Spleen (tissue), 11 donors: ENCODE data around the gene HCFC1. TPM values are rescaled to one million over a fixed set of nuclear protein-coding genes. Genes with fewer than 3 reads are reported as not detected.

Experiments used
- DNase-seq: peaks from one replicate; pipeline ENCODE4 v3.0.0-alpha.2; 2020
- H3K27ac ChIP-seq, 8 donors: fragments of 200-600 bp; sonication (generic) in 7 of 8; 1 replicate in 4 of 8; 2 replicates in 4 of 8; pipeline versions ENCODE4 v1.5.0 to v1.8.0; 2016 to 2021; ENCODE audit warnings: inconsistent platforms in 4 of 8, mild to moderate bottlenecking in 4 of 8, moderate library complexity in 1 of 8
- H3K27me3 ChIP-seq, 7 donors: fragments of 200-600 bp; sonication (generic) in 6 of 7; replicated peaks in 1 of 7; 1 replicate in 4 of 7; 2 replicates in 3 of 7; pipeline versions ENCODE4 v1.5.0 to v1.8.0; 2016 to 2021; ENCODE audit warnings: inconsistent platforms in 3 of 7, mild to moderate bottlenecking in 1 of 7
- H3K36me3 ChIP-seq, 6 donors: fragments of 200-600 bp; sonication (generic) in 5 of 6; 1 replicate in 4 of 6; 2 replicates in 2 of 6; pipeline versions ENCODE4 v1.5.0 to v1.8.0; 2016 to 2021; ENCODE audit warnings: inconsistent platforms in 2 of 6
- H3K4me1 ChIP-seq, 6 donors: fragments of 200-600 bp; sonication (generic) in 5 of 6; 1 replicate in 3 of 6; 2 replicates in 3 of 6; pipeline versions ENCODE4 v1.5.0 to v1.8.0; 2016 to 2021; ENCODE audit warnings: inconsistent platforms in 3 of 6
- H3K4me3 ChIP-seq, 8 donors: fragments of 200-600 bp; sonication (generic) in 7 of 8; 1 replicate in 4 of 8; 2 replicates in 4 of 8; pipeline versions ENCODE4 v1.5.0 to v1.8.0; 2016 to 2021; ENCODE audit warnings: inconsistent platforms in 4 of 8, mild to moderate bottlenecking in 4 of 8, moderate library complexity in 2 of 8
- H3K9me3 ChIP-seq, 8 donors: fragments of 200-600 bp; sonication (generic) in 7 of 8; 1 replicate in 4 of 8; 2 replicates in 4 of 8; pipeline versions ENCODE4 v1.5.0 to v1.8.0; 2016 to 2021; ENCODE audit warnings: inconsistent platforms in 4 of 8
- POLR2A ChIP-seq, 3 donors: fragments of 450-650 bp; IDR thresholded peaks; one replicate each; pipeline ENCODE4 v1.5.1; 2017; ENCODE audit warnings: antibody characterized with exemption in 3 of 3, mild to moderate bottlenecking in 1 of 3
- POLR2AphosphoS5 ChIP-seq, 3 donors: sonication (generic); formaldehyde crosslinking; IDR thresholded peaks; one replicate each; pipeline ENCODE4 v1.5.1; 2017; ENCODE audit warnings: antibody characterized with exemption in 3 of 3
- WGBS, 5 donors: extraction: QIAGEN DNeasy Blood & Tissue Kit in 3 of 5; methylation state at CpG; one replicate each; pipeline versions ENCODE4 v1.1.5 to v1.1.7; 2013 to 2018; 5-methylcytosine and 5-hydroxymethylcytosine counted together
- intact Hi-C: fragments of 100-400 bp; cut with DNase I; formaldehyde crosslinking; loops from one replicate; pipeline ENCODE4 v1.15.0; 2023; ENCODE audit warnings: low total_unique reads
- microRNA-seq, 3 donors: library from miRNA; unstranded; fragments of <30 nt; microRNA quantifications; one replicate each; pipeline versions ENCODE4 to v1.1.0, GENCODE V29; 2019 to 2020
- polyA plus RNA-seq, 3 donors: library from polyadenylated mRNA; stranded (reverse); fragments of 200-250 nt; gene quantifications; one replicate each; pipeline ENCODE4 v1.2.1, GENCODE V29; 2013
- small RNA-seq, 4 donors: library from RNA; depleted of rRNA; stranded (forward); fragments of <200 nt; gene quantifications; one replicate each; pipeline ENCODE3, GENCODE V24; 2016
- total RNA-seq, 7 donors: library from RNA; depleted of rRNA in 3 of 7; stranded (reverse); fragments of >200 nt in 3 of 7; fragmentation: NEBNext Ultra II Directional in 4 of 7; extraction: Animal tissue kit (Norgen Biotek cat#: 25700) in 4 of 7; gene quantifications; one replicate each; pipeline versions ENCODE4 v1.1.0 to v1.2.1, GENCODE V29; 2016 to 2021
- TF ChIP-seq, protein P1 (sequence below), 11 experiments: fragments of 200-600 bp in 7 of 11; fragments of 450-650 bp in 4 of 11; sonication (generic) in 4 of 11; IDR thresholded peaks in 8 of 11; conservative IDR thresholded peaks in 3 of 11; 1 replicate in 7 of 11; 2 replicates in 4 of 11; pipeline versions ENCODE4 v1.4.0 to v1.8.0; 2016 to 2021; ENCODE audit warnings: antibody characterized with exemption in 11 of 11, inconsistent platforms in 4 of 11, mild to moderate bottlenecking in 1 of 11
- donor health status: healthy with polysubstance abuse.
- donor health status: DM: no; HTN: no; CAD: no; lungs with moderate emphysema.
- donor health status: DM: no; HTN: no; CAD: no.
- donor health status: Bipolar disorder and iron deficiency.
- donor health status: healthy.
- donor health status: DM: no; HTN: no; CAD: no.
- donor health status: DM: yes; HTN: yes; CAD: no.

The HCFC1 gene
- total and polyA plus RNA-seq, 10 donors, result 9.5 to 86.5 (median 60.8) TPM

DNA sequence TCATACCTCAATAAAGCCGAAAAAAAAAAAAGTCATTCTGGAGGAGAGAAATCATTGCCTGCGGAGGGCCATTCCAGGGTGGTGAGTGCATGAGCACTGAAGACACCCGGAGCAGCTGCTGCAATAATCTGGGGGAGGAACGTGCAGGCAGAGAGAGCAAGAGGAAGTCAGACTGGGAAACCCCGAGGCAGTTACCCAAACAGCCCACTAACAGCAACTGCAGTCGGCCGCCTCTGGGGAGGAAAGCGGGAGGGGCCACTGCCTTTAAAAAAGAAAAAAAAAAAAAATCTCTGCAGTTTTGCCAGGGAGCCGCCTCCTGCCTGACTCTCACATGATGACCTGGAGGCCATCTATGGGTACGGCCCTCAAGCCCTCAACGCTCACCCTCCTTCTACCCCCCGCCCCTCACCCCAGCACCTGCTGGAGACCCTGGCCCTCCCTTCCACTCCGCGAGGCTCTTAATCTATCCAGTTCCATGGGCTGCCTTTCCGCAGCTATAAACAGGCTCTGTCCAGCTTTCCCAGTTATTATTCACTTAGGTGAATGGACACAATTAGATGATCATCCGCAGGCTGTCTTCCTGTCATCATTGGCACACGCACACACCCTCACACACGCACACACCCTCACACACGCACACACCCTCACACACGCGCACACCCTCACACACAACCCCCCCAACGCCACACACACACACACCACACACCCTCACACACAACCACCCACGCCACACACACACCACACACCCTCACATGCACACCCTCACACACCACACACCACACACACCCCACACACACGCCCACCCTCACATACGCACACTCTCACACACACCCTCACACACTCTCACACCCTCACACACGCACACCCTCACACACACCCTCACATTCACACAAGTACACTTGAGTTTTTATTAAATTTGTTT is 70.5 kb downstream of the HCFC1 start:
- 21 to 54% (median 30%) methylated on average over 17 to 26 of the region's 26 CpGs for WGBS, 5 donors
- peak; percentile 87 for DNase-seq
- Histone ChIP-seq H3K36me3 (no peaks in the 10 kb centered on the region), H3K9me3 (peaks cover 0 to 10% (median 0%) of the 10 kb centered on the region in 8 donors), H3K4me1 (peaks cover 12 to 62% (median 51%) of the 10 kb centered on the region in 6 donors), H3K4me3 (no peak overlapping the region), H3K27me3 (no peaks in the 10 kb centered on the region), H3K27ac (peak overlapping the region in 3 of 8 donors; percentile 55 to 62 (median 61))
- TF ChIP-seq, protein P1, sequence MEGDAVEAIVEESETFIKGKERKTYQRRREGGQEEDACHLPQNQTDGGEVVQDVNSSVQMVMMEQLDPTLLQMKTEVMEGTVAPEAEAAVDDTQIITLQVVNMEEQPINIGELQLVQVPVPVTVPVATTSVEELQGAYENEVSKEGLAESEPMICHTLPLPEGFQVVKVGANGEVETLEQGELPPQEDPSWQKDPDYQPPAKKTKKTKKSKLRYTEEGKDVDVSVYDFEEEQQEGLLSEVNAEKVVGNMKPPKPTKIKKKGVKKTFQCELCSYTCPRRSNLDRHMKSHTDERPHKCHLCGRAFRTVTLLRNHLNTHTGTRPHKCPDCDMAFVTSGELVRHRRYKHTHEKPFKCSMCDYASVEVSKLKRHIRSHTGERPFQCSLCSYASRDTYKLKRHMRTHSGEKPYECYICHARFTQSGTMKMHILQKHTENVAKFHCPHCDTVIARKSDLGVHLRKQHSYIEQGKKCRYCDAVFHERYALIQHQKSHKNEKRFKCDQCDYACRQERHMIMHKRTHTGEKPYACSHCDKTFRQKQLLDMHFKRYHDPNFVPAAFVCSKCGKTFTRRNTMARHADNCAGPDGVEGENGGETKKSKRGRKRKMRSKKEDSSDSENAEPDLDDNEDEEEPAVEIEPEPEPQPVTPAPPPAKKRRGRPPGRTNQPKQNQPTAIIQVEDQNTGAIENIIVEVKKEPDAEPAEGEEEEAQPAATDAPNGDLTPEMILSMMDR (IDR thresholded peaks at IDR 0.05 in 8 of 11, conservative IDR thresholded peaks at IDR 0.05 in 3 of 11), result peak in 2 of 11 experiments; percentile 23 to 30
- TF ChIP-seq POLR2AphosphoS5 (IDR thresholded peaks at IDR 0.05), result peak in 2 of 3 donors; percentile 41 to 45
- no peak for TF ChIP-seq POLR2A (IDR thresholded peaks at IDR 0.05)
- intact Hi-C loops, result no loop called here

GRCh38 chrX:153897899-153898298 is 73.7 kb downstream of the HCFC1 start:
- H3K36me3 ChIP-seq, result no peaks in the 10 kb centered on the region
- no peak for DNase-seq
- H3K4me3 ChIP-seq, result no peak overlapping the region
- H3K4me1 ChIP-seq, result peaks cover 6 to 30% (median 27%) of the 10 kb centered on the region in 6 donors
- H3K27me3 ChIP-seq, result peaks cover 0 to 3% (median 0%) of the 10 kb centered on the region in 7 donors
- H3K9me3 ChIP-seq, result peaks cover 0 to 18% (median 0%) of the 10 kb centered on the region in 8 donors
- intact Hi-C loops, result loop anchor here (10.0 kb wide), 1 partner anchor 73 kb away; no protein-coding TSS in a partner anchor
- TF ChIP-seq POLR2AphosphoS5 (IDR thresholded peaks at IDR 0.05) (no peak), POLR2A (IDR thresholded peaks at IDR 0.05) (no peak)
- TF ChIP-seq, protein P1 (IDR thresholded peaks at IDR 0.05 in 8 of 11, conservative IDR thresholded peaks at IDR 0.05 in 3 of 11), result no peak
- H3K27ac ChIP-seq, result no peak overlapping the region

Small RNA genes within 50 kb of the gene (microRNA-seq; reads per million reads assigned to microRNA genes)
- gene MIR3202-1 (0 reads per million in 3 donors), gene MIR3202-2 (0 reads per million in 3 donors), gene MIR718 (0 reads per million in 3 donors)

Small RNA genes within 50 kb of the gene (small RNA-seq; reads per million reads assigned to genes)
- gene MIR3202-1, result 0.15 to 0.69 (median 0.41) reads per million in 4 donors

Other genes starting within 250 kb of the HCFC1 start
- 100 to 1,000 TPM; 132 to 173 (median 136) TPM for gene BCAP31, start 247.4 kb downstream of the HCFC1 start, total RNA-seq
- gene BCAP31, start 247.4 kb downstream of the HCFC1 start, polyA plus RNA-seq, result 100 to 1,000 TPM in 2 of 3 donors, 10 to 100 TPM in 1; 77.3 to 135 (median 108) TPM
- gene ABCD1, start 247.0 kb downstream of the HCFC1 start, total RNA-seq, result 10 to 100 TPM; 14.9 to 28.1 (median 23.2) TPM
- 1 to 10 TPM; 5.1 to 9.7 (median 6.9) TPM for gene ABCD1, start 247.0 kb downstream of the HCFC1 start, polyA plus RNA-seq
- gene PLXNB3, start 207.6 kb downstream of the HCFC1 start, total RNA-seq, result 1 to 10 TPM in 6 of 7 donors, under 1 TPM in 1; 0.68 to 2.8 (median 1.7) TPM
- gene PLXNB3, start 207.6 kb downstream of the HCFC1 start, polyA plus RNA-seq, result 1 to 10 TPM in 1 of 3 donors, under 1 TPM in 2; 0.48 to 1.5 (median 0.49) TPM
- not detected for gene SRPK3, start 190.8 kb downstream of the HCFC1 start, total RNA-seq
- under 1 TPM; 0.03 to 0.26 (median 0.07) TPM for gene SRPK3, start 190.8 kb downstream of the HCFC1 start, polyA plus RNA-seq
- 10 to 100 TPM; 51.8 to 92.7 (median 68.7) TPM for gene IDH3G, start 177.4 kb downstream of the HCFC1 start, total RNA-seq
- gene IDH3G, start 177.4 kb downstream of the HCFC1 start, polyA plus RNA-seq, result 10 to 100 TPM; 32.7 to 47.0 (median 41.3) TPM
- gene SSR4, start 177.2 kb downstream of the HCFC1 start, total RNA-seq, result 100 to 1,000 TPM; 144 to 307 (median 217) TPM
- 100 to 1,000 TPM; 357 to 488 (median 359) TPM for gene SSR4, start 177.2 kb downstream of the HCFC1 start, polyA plus RNA-seq
- gene PDZD4, start 141.3 kb downstream of the HCFC1 start, total RNA-seq, result 10 to 100 TPM in 5 of 7 donors, 1 to 10 TPM in 2; 6.4 to 15.4 (median 10.7) TPM
- 10 to 100 TPM in 1 of 3 donors, 1 to 10 TPM in 2; 3.7 to 21.8 (median 9.4) TPM for gene PDZD4, start 141.3 kb downstream of the HCFC1 start, polyA plus RNA-seq
- 1 to 10 TPM; 1.2 to 5.1 (median 2.2) TPM for gene L1CAM, start 85.6 kb downstream of the HCFC1 start, total RNA-seq
- 1 to 10 TPM; 1.6 to 3.4 (median 3.2) TPM for gene L1CAM, start 85.6 kb downstream of the HCFC1 start, polyA plus RNA-seq
- gene AVPR2, start 67.1 kb downstream of the HCFC1 start, total RNA-seq, result under 1 TPM in 1 of 7 donors, not detected in 6; 0.52 TPM
- under 1 TPM; 0.22 to 0.77 (median 0.26) TPM for gene AVPR2, start 67.1 kb downstream of the HCFC1 start, polyA plus RNA-seq
- 100 to 1,000 TPM; 176 to 317 (median 236) TPM for gene ARHGAP4, start 45.6 kb downstream of the HCFC1 start, total RNA-seq
- 100 to 1,000 TPM; 297 to 713 (median 635) TPM for gene ARHGAP4, start 45.6 kb downstream of the HCFC1 start, polyA plus RNA-seq
- gene NAA10, start 36.8 kb downstream of the HCFC1 start, total RNA-seq, result 10 to 100 TPM; 56.4 to 89.1 (median 85.5) TPM
- gene NAA10, start 36.8 kb downstream of the HCFC1 start, polyA plus RNA-seq, result 100 to 1,000 TPM; 123 to 174 (median 168) TPM
- 100 to 1,000 TPM in 1 of 7 donors, 10 to 100 TPM in 6; 42.0 to 105 (median 63.6) TPM for gene RENBP, start 27.2 kb downstream of the HCFC1 start, total RNA-seq
- gene RENBP, start 27.2 kb downstream of the HCFC1 start, polyA plus RNA-seq, result 10 to 100 TPM; 44.3 to 91.3 (median 47.9) TPM
- gene TMEM187, start 936 bp upstream of the HCFC1 start, total RNA-seq, result 10 to 100 TPM in 1 of 7 donors, 1 to 10 TPM in 6; 2.0 to 12.2 (median 6.2) TPM
- 1 to 10 TPM; 3.3 to 7.4 (median 4.9) TPM for gene TMEM187, start 936 bp upstream of the HCFC1 start, polyA plus RNA-seq
- gene IRAK1, start 48.1 kb upstream of the HCFC1 start, total RNA-seq, result 100 to 1,000 TPM in 2 of 7 donors, 10 to 100 TPM in 5; 86.2 to 118 (median 91.1) TPM
- gene IRAK1, start 48.1 kb upstream of the HCFC1 start, polyA plus RNA-seq, result 10 to 100 TPM; 46.4 to 85.2 (median 55.2) TPM
- gene MECP2, start 125.9 kb upstream of the HCFC1 start, total RNA-seq, result 100 to 1,000 TPM in 1 of 7 donors, 10 to 100 TPM in 6; 63.3 to 104 (median 83.5) TPM
- gene MECP2, start 125.9 kb upstream of the HCFC1 start, polyA plus RNA-seq, result 10 to 100 TPM; 15.2 to 22.7 (median 17.7) TPM
- gene OPN1LW, start 172.4 kb upstream of the HCFC1 start, total RNA-seq, result not detected
- not detected for gene OPN1LW, start 172.4 kb upstream of the HCFC1 start, polyA plus RNA-seq
- gene OPN1MW, start 210.8 kb upstream of the HCFC1 start, total RNA-seq, result not detected
- not detected for gene OPN1MW, start 210.8 kb upstream of the HCFC1 start, polyA plus RNA-seq
- not detected for gene OPN1MW2, start 247.9 kb upstream of the HCFC1 start, total RNA-seq
- gene OPN1MW2, start 247.9 kb upstream of the HCFC1 start, polyA plus RNA-seq, result not detected